AG04449 (cell line): ENCODE data around the gene TRIM25.

Source experiments
- CTCF ChIA-PET: fragments of 350-600 bp; formaldehyde crosslinking; extraction: SDS; loops from one replicate; lab custom pipeline; 2021; ENCODE audit warnings: antibody characterized with exemption; lab: Yijun Ruan, JAX
- POLR2A ChIA-PET: fragments of 400-600, 350-600 bp; formaldehyde crosslinking; extraction: SDS; loops from one replicate; lab custom pipeline; 2020; ENCODE audit warnings: antibody characterized with exemption, inconsistent platforms; lab: Yijun Ruan, JAX
- DNase-seq: peaks from one replicate; pipeline ENCODE4 v3.0.0-alpha.2; 2010; ENCODE audit warnings: low read depth, low spot score
- H3K4me3 ChIP-seq: 2 replicates; pipeline ENCODE4 v1.5.1; 2011; ENCODE audit warnings: low read depth, mild to moderate bottlenecking, control low read depth, low read length
- CTCF ChIP-seq: IDR thresholded peaks from one replicate; pipeline ENCODE4 v1.5.1; 2011; ENCODE audit warnings: mild to moderate bottlenecking, moderate library complexity, low read length, control low read depth, inconsistent platforms; ENCODE audit not compliant: insufficient read depth; ENCODE audit errors: missing control alignments

The TRIM25 gene

GRCh38 chr17:56890906-56891674 is 22.8 kb downstream of the TRIM25 start:
- DNase-seq = no peak
- no peak overlapping the region for H3K4me3 ChIP-seq
- CTCF ChIA-PET = interaction anchor here (0.6 to 1.6 kb wide), 5 partner anchors 20 to 110 kb away, joined by 3 to 5 read pairs (median 3); no protein-coding TSS in a partner anchor
- no peak for TF ChIP-seq CTCF
- POLR2A ChIA-PET = no interaction called here

- CTCF ChIA-PET = interaction anchor here (1.1 to 1.8 kb wide), 6 partner anchors 19 to 109 kb away, joined by 3 to 6 read pairs (median 4); partner anchors contain the start of gene TRIM25
- DNase-seq = no peak
- H3K4me3 ChIP-seq = no peak overlapping the region
- no peak for TF ChIP-seq CTCF
- POLR2A ChIA-PET = no interaction called here
Observed at GRCh38 chr17:56890390-56890789, 23.5 kb downstream of the TRIM25 start.

GRCh38 chr17:56887552-56888467 is 26.0 kb downstream of the TRIM25 start:
- ChIA-PET POLR2A (interaction anchor here (1.0 kb wide), 1 partner anchor 26 kb away, joined by 3 read pairs; the partner anchor contains the start of gene TRIM25), CTCF (interaction anchor here (1.4 kb wide), 1 partner anchor 20 kb away, joined by 3 read pairs; no protein-coding TSS in a partner anchor)
- no peak for TF ChIP-seq CTCF
- no peak overlapping the region for H3K4me3 ChIP-seq
- no peak for DNase-seq

- ChIA-PET CTCF (no interaction called here), POLR2A (no interaction called here)
- no peak for DNase-seq
- no peak overlapping the region for H3K4me3 ChIP-seq
- no peak for TF ChIP-seq CTCF
Observed at GRCh38 chr17:56887105-56887504, 26.7 kb downstream of the TRIM25 start.

GRCh38 chr17:56886288-56886731 is 27.5 kb downstream of the TRIM25 start:
- no peak overlapping the region for H3K4me3 ChIP-seq
- no peak for TF ChIP-seq CTCF
- POLR2A ChIA-PET = no interaction called here
- DNase-seq = no peak
- CTCF ChIA-PET = no interaction called here

- CTCF ChIA-PET = no interaction called here
- no peak for TF ChIP-seq CTCF
- DNase-seq = no peak
- POLR2A ChIA-PET = no interaction called here
- H3K4me3 ChIP-seq = no peak overlapping the region
Observed at GRCh38 chr17:56885312-56885657, 28.6 kb downstream of the TRIM25 start.
